Measurements from ENCODE around the gene ZFP90. TPM values are rescaled to one million over a fixed set of nuclear protein-coding genes. Genes with fewer than 3 reads are reported as not detected.

Gene ZFP90
- total RNA-seq, 1 donor from 2014 or later = 17.7 TPM

DNA sequence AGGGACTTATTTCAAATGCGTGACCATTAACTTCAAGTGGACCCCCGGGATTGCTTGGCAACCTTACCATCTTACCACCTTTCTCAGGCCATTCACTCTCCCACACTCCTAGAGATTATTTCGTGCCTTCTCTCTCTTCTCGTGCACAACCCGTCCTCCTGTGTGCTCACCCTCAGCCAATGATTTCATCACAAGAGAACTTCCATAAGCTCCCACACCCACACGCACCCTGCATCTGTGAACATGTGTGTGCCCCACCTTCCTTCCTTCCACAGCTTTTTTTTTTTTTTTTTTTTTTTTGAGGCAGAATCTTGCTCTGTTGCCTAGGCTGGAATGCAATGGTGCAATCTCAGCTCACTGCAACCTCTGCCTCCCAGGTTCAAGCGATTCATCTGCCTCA lies 78.6 kb downstream of the ZFP90 start:
- intact Hi-C loops (cut with DNase I) = no loop called here
- Histone ChIP-seq H3K27me3 (no peaks in the 10 kb centered on the region), H3K4me3 (no peak overlapping the region), H3K4me1 (no peaks in the 10 kb centered on the region), H3K9me3 (no peaks in the 10 kb centered on the region), H3K27ac (no peak overlapping the region), H3K36me3 (no peaks in the 10 kb centered on the region)
- TF ChIP-seq, protein P1, sequence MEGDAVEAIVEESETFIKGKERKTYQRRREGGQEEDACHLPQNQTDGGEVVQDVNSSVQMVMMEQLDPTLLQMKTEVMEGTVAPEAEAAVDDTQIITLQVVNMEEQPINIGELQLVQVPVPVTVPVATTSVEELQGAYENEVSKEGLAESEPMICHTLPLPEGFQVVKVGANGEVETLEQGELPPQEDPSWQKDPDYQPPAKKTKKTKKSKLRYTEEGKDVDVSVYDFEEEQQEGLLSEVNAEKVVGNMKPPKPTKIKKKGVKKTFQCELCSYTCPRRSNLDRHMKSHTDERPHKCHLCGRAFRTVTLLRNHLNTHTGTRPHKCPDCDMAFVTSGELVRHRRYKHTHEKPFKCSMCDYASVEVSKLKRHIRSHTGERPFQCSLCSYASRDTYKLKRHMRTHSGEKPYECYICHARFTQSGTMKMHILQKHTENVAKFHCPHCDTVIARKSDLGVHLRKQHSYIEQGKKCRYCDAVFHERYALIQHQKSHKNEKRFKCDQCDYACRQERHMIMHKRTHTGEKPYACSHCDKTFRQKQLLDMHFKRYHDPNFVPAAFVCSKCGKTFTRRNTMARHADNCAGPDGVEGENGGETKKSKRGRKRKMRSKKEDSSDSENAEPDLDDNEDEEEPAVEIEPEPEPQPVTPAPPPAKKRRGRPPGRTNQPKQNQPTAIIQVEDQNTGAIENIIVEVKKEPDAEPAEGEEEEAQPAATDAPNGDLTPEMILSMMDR (IDR thresholded peaks at IDR 0.05) = no peak
- no peak for DNase-seq
- ATAC-seq = no peak

Other genes with a start within 250 kb of the ZFP90 start
- gene SLC7A6OS, start 228.3 kb upstream of the ZFP90 start, total RNA-seq = 18.8 TPM
- 30.0 TPM for gene PRMT7, start 228.3 kb upstream of the ZFP90 start, total RNA-seq
- gene SMPD3, start 90.8 kb upstream of the ZFP90 start, total RNA-seq = 5.6 TPM
- 9.6 TPM for gene CDH3, start 106.0 kb downstream of the ZFP90 start, total RNA-seq
- gene CDH1, start 198.0 kb downstream of the ZFP90 start, total RNA-seq = 128 TPM